Small intestine (tissue), 7 donors: ENCODE data around the gene MPV17L. TPM values are rescaled to one million over a fixed set of nuclear protein-coding genes. Genes with fewer than 3 reads are reported as not detected.
A peak's percentile ranks its signal among the peaks of the same experiment; 100 is the strongest.
"Not testable (repeated sequence)": the region's sequence is repeated elsewhere in the genome, so short reads cannot be mapped to it uniquely, and the experiment has no call there.

Experiments used
- DNase-seq, 2 donors: peaks; one replicate each; pipeline versions ENCODE4 v3.0.0 to v3.0.0-alpha.2; 2013
- FAIRE-seq: peaks from 2 replicates; lab custom pipeline; 2012; peaks lifted over from hg19 to GRCh38; lab: Jason Lieb, UNC
- H3K27ac ChIP-seq, 3 donors: one replicate each; pipeline ENCODE4 v1.5.1; 2013; ENCODE audit warnings: low read length in 2 of 3, mild to moderate bottlenecking in 2 of 3, control low read depth in 1 of 3, inconsistent platforms in 1 of 3, low read depth in 1 of 3, moderate library complexity in 1 of 3
- H3K27me3 ChIP-seq, 3 donors: one replicate each; pipeline ENCODE4 v1.6.1; 2013; ENCODE audit warnings: low read length in 3 of 3, inconsistent platforms in 1 of 3; ENCODE audit not compliant: control insufficient read depth in 3 of 3, insufficient read depth in 3 of 3
- H3K36me3 ChIP-seq, 3 donors: one replicate each; pipeline ENCODE4 v1.6.1; 2013; ENCODE audit warnings: low read length in 3 of 3, inconsistent platforms in 1 of 3, low read depth in 1 of 3, mild to moderate bottlenecking in 1 of 3, moderate library complexity in 1 of 3; ENCODE audit not compliant: control insufficient read depth in 3 of 3, insufficient read depth in 2 of 3
- H3K4me1 ChIP-seq, 3 donors: one replicate each; pipeline ENCODE4 v1.6.1; 2013; ENCODE audit warnings: low read length in 2 of 3, inconsistent platforms in 1 of 3, low read depth in 1 of 3, mild to moderate bottlenecking in 1 of 3, moderate library complexity in 1 of 3; ENCODE audit not compliant: control insufficient read depth in 3 of 3, insufficient read depth in 2 of 3
- H3K4me3 ChIP-seq, 3 donors: one replicate each; pipeline ENCODE4 v1.5.1; 2013; ENCODE audit warnings: low read length in 3 of 3, control low read depth in 1 of 3, inconsistent platforms in 1 of 3, low read depth in 1 of 3, mild to moderate bottlenecking in 1 of 3, moderate library complexity in 1 of 3
- H3K9me3 ChIP-seq, 2 donors: one replicate each; pipeline ENCODE4 v1.6.1; 2013; ENCODE audit warnings: low read depth in 1 of 2, low read length in 1 of 2; ENCODE audit not compliant: control insufficient read depth in 2 of 2, insufficient read depth in 1 of 2
- WGBS, 3 donors: extraction: QIAGEN DNeasy Blood & Tissue Kit; methylation state at CpG; one replicate each; pipeline ENCODE4 v1.1.7; 2013; 5-methylcytosine and 5-hydroxymethylcytosine counted together
- polyA plus RNA-seq, 4 donors: library from polyadenylated mRNA; stranded (reverse) in 3 of 4; unstranded in 1 of 4; fragments of 200-250 nt in 3 of 4; fragments of 120-200 nt in 1 of 4; gene quantifications; one replicate each; pipeline versions ENCODE4 v1.2.1 to v1.2.3, GENCODE V29; 2013
- donor health status: healthy with polysubstance abuse.
- donor health status: control.
- donor health status: control.
- donor health status: Bipolar disorder and iron deficiency.
- donor health status: healthy.

The MPV17L gene
- polyA plus RNA-seq, 4 donors: 1.8 to 12.0 (median 4.2) TPM

- not testable (repeated sequence) for H3K27ac ChIP-seq, DNase-seq, FAIRE-seq, H3K36me3 ChIP-seq, H3K27me3 ChIP-seq, H3K4me1 ChIP-seq, H3K9me3 ChIP-seq, H3K4me3 ChIP-seq
- 49 to 75% (median 57%) methylated on average over 3 of the region's 3 CpGs for WGBS, 3 donors
These were observed 12.7 kb upstream of the MPV17L start for GRCh38 chr16:15382810-15383209.

GRCh38 chr16:15388060-15388459 is 7.5 kb upstream of the MPV17L start:
- not testable (repeated sequence) for H3K27ac ChIP-seq, DNase-seq, H3K4me1 ChIP-seq, H3K9me3 ChIP-seq, H3K36me3 ChIP-seq, H3K4me3 ChIP-seq, H3K27me3 ChIP-seq, FAIRE-seq
- WGBS, 3 donors: 77 to 87% (median 84%) methylated on average over 6 of the region's 6 CpGs

- DNase-seq, H3K27ac ChIP-seq, H3K36me3 ChIP-seq, H3K27me3 ChIP-seq, H3K4me3 ChIP-seq, H3K9me3 ChIP-seq, FAIRE-seq, H3K4me1 ChIP-seq: not testable (repeated sequence)
- 66 to 79% (median 70%) methylated on average over 5 of the region's 5 CpGs for WGBS, 3 donors
These were observed 5.6 kb upstream of the MPV17L start for GRCh38 chr16:15389916-15390315.

GRCh38 chr16:15393025-15393424 is 2.5 kb upstream of the MPV17L start:
- H3K36me3 ChIP-seq, H3K27ac ChIP-seq, DNase-seq, H3K4me1 ChIP-seq, H3K4me3 ChIP-seq, H3K9me3 ChIP-seq, FAIRE-seq, H3K27me3 ChIP-seq: not testable (repeated sequence)
- 84 to 91% (median 84%) methylated on average over 6 to 7 of the region's 8 CpGs for WGBS, 3 donors

GRCh38 chr16:15396509-15396829 is 915 bp downstream of the MPV17L start:
- Histone ChIP-seq H3K4me3 (peak overlapping the region; percentile 36 to 68 (median 38)), H3K4me1 (peaks cover 0 to 11% (median 0%) of the 10 kb centered on the region in 3 donors), H3K27ac (peak overlapping the region in 1 of 3 donors; percentile 20)
- H3K36me3 ChIP-seq, H3K27me3 ChIP-seq, FAIRE-seq, H3K9me3 ChIP-seq, DNase-seq: not testable (repeated sequence)
- 27 to 65% (median 36%) methylated on average over 8 of the region's 8 CpGs for WGBS, 3 donors

- Histone ChIP-seq H3K36me3 (peaks cover 0 to 9% (median 0%) of the 10 kb centered on the region in 3 donors), H3K27ac (peak overlapping the region in 1 of 3 donors; percentile 11), H3K4me1 (peaks cover 0 to 11% (median 0%) of the 10 kb centered on the region in 3 donors), H3K27me3 (no peaks in the 10 kb centered on the region), H3K4me3 (peak overlapping the region in 1 of 3 donors; percentile 68), H3K9me3 (no peaks in the 10 kb centered on the region)
- DNase-seq (no peak), FAIRE-seq (no peak)
- 57 to 78% (median 57%) methylated on average over 11 of the region's 11 CpGs for WGBS, 3 donors
These were observed 1.5 kb downstream of the MPV17L start for GRCh38 chr16:15396948-15397594.

- 35 to 62% (median 37%) methylated on average over 14 of the region's 14 CpGs for WGBS, 3 donors
- Histone ChIP-seq H3K27me3 (no peaks in the 10 kb centered on the region), H3K27ac (peak overlapping the region in 2 of 3 donors; percentile 33 to 44), H3K9me3 (no peaks in the 10 kb centered on the region), H3K4me3 (no peak overlapping the region), H3K4me1 (peaks cover 0 to 11% (median 0%) of the 10 kb centered on the region in 3 donors), H3K36me3 (peaks cover 0 to 15% (median 0%) of the 10 kb centered on the region in 3 donors)
- DNase-seq (peak; percentile 83 to 87), FAIRE-seq (no peak)
These were observed 3.2 kb downstream of the MPV17L start for GRCh38 chr16:15398618-15399316.

GRCh38 chr16:15399317-15399716 is 3.8 kb downstream of the MPV17L start:
- H3K9me3 ChIP-seq: no peaks in the 10 kb centered on the region
- 32 to 68% (median 67%) methylated on average over 3 of the region's 3 CpGs for WGBS, 3 donors
- H3K27ac ChIP-seq: no peak overlapping the region
- DNase-seq: no peak
- H3K4me1 ChIP-seq: peaks cover 0 to 11% (median 0%) of the 10 kb centered on the region in 3 donors
- no peak overlapping the region for H3K4me3 ChIP-seq
- FAIRE-seq: no peak
- H3K36me3 ChIP-seq: peaks cover 0 to 15% (median 0%) of the 10 kb centered on the region in 3 donors
- no peaks in the 10 kb centered on the region for H3K27me3 ChIP-seq
